NCI-H526 treated with DMSO at 0.1 percent for 48 hours (cell line): ENCODE measurements around the gene NAA35.
"Not testable (repeated sequence)": the region's sequence is repeated elsewhere in the genome, so short reads cannot be mapped to it uniquely, and the experiment has no call there.

Source experiments
- DNase-seq: peaks from one replicate; lab custom pipeline; 2025; lab: John Stamatoyannopoulos, UW

The NAA35 gene

DNA sequence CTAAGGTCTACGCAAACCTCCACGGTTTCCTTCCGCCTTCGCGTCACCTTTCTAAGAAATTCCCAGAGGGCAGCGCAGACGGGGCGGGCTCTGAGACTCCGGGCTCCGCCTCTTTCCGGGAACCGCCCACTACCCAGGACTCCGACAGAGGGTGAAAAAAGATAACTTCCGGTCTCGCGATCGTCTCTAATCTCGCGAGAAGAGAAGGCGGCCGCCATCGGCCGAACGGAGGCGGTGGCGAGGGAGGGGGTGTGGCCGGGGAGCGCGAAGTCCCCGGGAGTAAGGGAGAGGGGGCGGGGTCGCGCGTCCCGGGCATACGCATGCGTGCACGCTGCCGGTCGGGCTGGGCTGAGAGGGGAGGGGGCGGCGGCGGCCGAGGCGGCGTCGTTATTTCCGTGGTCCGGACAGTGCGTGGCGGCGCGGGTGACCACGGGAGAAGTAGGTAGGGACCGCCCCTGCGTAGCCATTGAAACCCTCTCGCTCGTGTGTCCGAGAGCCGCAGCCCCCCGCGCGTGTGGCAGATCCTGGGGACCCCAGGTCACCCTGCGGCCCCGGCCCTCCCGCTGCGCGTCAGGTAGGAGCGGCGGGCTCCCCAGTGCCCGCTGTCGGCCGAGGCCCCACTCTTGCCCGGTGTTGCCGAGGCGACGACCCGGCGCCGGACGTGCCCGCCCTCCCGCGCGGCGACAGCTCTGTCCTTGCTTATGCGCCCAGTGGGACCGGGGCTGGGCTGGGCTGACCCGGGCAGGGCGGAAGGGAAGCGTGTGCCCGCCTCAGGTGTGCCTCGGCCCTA lies at the start of gene NAA35:
Gene NAA35, plus strand, starts transcription at position 315 of the 790 bp plus-strand sequence. CDS start 1,014 bp downstream, outside the sequence.
- DNase-seq, result peak; percentile 91

DNA sequence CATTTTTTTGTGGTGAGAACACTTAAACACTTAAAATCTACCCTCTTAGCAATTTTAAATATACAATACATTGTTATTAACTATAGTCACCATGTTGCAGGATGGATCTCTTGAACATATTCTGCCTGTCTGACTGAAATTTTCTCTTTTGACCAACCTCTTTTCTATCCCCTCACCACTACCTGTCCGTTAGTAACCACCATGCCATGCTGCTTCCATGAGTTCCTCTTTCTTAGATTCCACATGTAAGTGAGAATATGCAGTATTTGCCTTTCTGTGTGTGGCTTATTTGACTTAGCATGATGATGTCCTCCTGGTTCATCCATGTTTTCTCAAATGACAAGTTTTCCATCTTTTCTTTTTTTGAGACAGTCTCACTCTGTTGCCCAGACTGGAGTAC lies 48.5 kb upstream of the NAA35 start:
- no peak for DNase-seq

DNA sequence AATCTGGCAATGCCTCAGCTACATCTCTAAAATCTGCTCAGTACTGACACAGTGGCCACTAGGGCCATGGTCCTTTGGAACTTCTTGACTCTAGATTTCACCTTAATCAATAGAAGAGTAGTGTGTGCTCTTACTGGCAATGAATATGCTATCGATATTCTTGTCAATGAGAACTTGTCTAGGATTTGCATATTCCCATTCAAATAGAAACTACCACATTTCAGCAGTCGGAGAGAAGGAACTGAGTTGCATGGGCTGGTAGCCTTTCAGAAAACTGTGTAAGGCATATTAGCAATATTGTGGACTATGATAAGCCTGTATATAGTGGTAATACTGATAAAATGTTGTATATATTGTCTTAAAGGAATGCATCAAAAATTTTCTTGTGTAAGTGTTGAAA lies 45.3 kb upstream of the NAA35 start:
- DNase-seq, result no peak

DNA sequence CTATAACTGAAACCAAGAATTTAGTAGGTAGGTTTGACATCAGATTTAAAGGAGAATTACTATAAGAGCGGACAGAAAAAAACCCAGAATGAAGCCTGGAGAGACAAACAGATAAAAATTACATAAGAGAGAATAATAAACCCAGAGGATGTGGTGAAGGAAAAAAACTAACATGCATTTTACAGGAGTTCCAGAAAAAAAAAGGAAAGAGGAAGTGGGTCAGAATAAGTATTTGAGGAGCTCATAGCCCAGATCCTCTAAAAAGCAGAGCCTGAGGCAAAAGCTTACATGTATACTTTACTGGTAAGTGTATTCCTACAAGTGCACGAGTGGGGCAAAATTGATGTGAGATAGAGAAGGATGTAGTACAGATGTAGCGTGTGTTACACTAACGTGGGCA lies 43.1 kb upstream of the NAA35 start:
- DNase-seq, result no peak

DNA sequence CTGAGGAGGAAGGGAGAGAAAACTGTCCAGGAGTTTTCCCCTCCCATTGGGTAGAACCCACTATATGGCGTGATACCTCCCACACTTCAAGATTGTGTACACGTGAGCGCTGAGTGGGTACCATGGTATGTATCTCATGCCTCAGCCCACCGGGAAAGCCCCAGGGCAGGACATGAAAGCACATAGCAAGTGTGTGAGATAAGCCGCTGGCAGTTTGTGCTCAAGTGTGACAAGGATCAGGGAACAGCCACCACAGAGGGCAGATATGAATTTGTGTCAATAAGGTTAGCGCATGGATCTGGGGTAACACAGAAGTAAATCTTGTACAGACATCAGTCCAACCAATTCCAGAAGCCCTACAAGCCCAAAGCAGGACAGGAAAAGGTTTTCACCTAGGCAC lies 42.6 kb upstream of the NAA35 start:
- no peak for DNase-seq

GRCh38 chr9:85899388-85899787 lies 41.6 kb upstream of the NAA35 start:
- DNase-seq, result no peak

- no peak for DNase-seq
These were observed 40.3 kb upstream of the NAA35 start for GRCh38 chr9:85900504-85901201.

DNA sequence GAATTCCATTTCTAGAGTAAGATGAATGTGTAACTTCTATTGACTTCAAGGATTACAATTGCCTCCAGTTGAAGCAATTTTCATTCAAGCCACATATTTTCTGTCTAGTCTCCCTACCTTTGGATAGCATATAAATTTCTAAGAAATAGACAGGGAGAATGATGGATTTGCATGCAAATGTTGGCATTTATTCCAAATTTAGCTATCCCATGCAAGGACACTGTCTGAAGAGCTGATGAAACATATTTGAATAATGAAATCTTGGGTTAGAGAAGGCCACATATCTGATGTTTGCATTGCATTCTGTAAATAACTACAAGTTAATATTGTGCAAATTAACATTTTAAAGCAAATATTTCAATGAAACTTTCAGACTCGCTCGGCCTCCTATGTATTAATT lies 36.0 kb upstream of the NAA35 start:
- DNase-seq, result peak; percentile 6

DNA sequence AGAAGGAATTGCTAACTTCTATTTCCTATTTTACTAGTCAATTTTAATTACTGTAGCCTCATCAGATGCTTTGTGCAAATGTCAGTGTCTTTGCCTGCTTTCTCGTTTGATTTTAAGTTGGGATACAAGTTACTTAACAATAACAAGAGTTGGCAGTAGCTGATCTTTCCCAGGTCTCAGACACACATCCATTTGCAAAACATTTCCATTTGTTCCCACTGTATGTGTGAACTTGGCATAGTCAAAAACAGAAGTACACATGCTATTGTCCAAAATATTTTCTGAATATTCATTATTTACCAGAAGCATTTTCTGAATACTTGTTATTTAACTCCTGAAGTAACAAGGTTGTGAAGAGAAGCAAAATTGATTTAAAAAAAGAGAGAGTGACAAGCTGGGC lies 35.0 kb upstream of the NAA35 start:
- no peak for DNase-seq

- DNase-seq, result no peak
These were observed 31.6 kb upstream of the NAA35 start for GRCh38 chr9:85909390-85909789.

- DNase-seq, result no peak
These were observed 26.8 kb upstream of the NAA35 start for GRCh38 chr9:85914108-85914507.

DNA sequence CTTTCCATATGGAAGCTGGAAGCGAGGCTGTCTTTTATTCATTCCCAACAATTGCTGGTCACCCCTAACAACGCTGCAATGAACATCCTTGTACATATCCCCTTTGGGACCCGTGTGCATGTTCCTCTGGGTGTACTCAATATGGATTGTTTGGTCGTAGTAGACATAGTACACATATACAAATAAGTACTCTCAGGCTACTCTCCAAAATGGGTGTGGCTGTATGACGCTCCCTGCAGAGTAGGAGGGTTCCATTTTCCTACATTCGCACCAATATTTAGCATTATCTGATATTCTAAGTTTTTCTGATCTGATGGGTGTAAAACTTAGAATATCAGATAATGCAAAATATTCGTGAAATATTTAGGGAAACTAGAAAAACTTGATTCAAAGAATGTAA lies 23.2 kb upstream of the NAA35 start:
- DNase-seq, result no peak

DNA sequence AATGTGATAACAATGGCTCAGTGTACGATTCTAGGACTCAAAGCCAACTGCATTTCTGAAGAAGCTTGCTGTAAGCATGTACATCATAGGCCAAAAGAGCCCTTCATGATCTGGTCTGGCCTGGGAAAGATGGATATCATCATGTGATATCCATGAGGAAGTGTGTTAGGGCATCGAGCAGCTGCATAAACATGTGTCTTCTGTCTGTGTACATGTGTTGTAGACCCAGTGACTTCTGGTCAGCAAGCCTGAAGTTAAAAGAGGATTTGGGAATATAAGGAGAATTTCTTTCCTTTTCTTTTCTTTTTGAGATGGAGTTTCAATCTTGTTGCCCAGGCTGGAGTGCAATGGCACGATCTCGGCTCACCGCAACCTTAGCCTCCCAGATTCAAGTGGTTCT lies 15.5 kb upstream of the NAA35 start:
- no peak for DNase-seq

GRCh38 chr9:85927076-85927475 lies 13.9 kb upstream of the NAA35 start:
- DNase-seq, result no peak

- DNase-seq, result no peak
These were observed 9.5 kb upstream of the NAA35 start for GRCh38 chr9:85931495-85931894.

DNA sequence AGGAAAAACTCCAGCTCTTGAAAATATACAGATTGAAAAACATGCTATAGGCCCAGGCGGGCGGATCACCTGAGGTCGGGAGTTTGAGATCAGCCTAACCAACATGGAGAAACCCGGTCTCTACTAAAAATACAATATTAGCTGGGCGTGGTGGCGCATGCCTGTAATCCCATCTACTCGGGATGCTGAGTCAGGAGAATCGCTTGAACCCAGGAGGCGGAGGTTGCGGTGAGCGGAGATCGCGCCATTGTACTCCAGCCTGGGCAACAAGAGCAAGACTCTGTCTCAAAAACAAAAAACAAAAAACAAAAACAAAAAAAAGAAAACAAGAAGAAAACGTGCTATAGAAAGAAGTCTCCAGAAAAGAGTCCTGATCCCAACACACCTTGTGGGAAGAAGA lies 5.0 kb upstream of the NAA35 start:
- DNase-seq, result not testable (repeated sequence)

GRCh38 chr9:85940275-85940831 lies 593 bp upstream of the NAA35 start:
- DNase-seq, result no peak

DNA sequence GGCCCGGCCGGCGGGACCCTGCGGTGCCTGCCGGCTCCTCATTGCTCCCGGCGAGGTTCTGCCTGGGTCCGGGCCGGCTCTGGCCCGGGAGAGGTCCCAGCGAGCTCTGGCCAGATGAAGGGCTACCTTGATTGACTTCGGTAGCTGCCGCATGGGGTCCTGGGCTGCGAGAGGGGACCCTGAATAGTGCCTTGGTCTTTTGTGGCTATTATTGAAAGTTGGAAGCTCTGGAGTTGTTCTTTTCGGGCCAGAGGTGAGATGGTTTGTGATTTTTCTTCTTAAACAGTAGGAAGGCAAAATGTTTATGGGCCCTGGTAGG lies 635 bp downstream of the NAA35 start:
- DNase-seq, result no peak

DNA sequence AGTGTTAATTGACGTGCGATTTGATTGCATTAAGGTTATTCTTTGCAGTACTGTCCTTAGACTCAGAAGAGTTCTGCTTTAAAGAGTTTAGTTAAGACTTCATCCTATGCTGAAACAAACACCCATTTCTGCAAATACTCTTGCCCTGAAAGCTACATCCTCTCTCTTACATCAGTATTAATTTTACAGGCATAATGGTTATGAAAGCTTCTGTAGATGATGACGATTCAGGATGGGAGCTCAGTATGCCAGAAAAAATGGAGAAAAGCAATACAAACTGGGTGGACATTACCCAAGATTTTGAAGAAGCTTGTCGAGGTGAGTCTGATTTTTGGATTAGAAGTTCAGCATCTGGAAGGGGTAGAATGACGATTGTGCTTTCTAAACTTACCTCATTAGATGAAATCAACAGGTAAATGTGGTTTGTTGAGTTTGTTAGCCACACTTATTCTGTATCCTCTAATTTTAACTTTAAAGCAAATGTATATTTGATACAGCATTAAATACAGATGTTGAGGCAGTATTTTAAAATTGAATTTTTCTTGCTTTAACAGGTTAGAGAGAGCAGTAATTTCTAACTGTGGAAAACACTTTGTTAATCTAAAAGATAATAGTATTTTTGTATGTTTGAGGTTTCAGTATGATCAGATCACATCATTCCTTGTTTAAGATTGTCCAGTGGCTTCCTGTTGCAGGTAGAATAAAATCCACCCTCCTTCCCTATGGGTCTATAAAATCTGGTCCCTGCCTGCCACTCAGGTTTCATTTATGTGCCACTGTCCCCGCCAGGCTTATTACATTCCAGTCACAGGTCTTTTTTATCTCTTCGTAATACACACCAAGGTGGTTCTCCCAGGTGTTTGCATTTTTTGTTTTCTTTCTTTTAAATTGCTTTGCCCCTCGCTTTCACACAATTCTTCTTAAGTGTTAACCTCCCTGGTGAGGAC lies 1.3 kb downstream of the NAA35 start:
- DNase-seq, result no peak

- DNase-seq, result no peak
These were observed 2.2 kb downstream of the NAA35 start for GRCh38 chr9:85942913-85943709.

DNA sequence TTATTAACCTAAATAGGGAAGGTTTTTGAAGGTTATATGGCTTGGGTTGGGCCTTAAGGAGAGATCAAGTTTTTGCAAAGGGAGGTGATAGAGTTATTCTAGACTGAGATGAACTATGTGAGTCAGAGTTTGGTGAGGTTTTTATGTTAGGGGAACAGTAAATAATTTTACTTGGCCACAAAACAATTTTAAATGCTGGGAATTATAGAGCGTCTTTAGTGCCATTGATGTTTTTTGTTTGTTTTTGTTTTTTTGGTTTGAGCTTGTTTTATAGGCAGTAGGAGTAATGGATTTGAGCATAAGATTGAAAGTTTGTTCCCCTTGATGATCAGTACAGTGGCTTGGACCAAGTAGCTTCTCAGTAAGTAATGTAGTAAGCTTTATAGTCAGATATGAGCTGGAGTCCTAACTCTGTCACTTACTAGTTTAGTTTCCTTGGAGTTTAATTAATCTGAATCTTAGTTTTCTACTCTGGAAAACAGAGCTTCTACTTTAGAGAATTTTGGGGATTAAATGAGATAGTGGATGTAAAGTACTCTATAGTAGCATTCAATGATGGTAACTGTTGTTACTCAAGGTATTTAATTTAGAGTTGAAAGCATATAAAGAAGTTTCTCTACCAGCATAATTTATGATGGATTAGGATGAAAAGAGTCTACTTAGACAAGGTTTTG lies 2.9 kb downstream of the NAA35 start:
- DNase-seq, result no peak
